ENCODE results near the gene HPCAL1. TPM values are rescaled to one million over a fixed set of nuclear protein-coding genes. Genes with fewer than 3 reads are reported as not detected.

Gene HPCAL1
- total and polyA plus RNA-seq, 2 of the 8 experiments (the other 6 are each of a cell fraction or from before 2014, with no cell fraction given): 5.8 to 8.6 TPM

DNA sequence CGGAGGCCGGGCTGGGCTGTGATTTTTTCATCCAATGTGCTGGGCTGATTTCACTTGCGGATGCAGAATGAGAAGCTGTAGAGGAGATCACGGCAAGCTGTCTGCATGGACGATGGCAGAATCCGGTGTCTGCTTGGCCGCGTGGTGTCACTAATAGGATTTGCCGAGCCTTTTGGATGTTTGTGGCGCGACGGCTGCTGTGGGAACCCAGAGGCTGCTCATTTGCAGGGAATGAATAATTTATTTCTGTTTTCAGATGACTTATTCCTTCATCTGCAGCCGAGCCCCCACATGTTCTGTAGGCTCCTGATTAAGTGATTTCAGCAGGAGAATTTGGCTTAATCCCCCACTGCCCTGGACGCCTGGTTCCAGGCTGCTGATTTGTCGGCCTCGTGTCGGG is 82.8 kb downstream of the HPCAL1 start (continued):
- TF ChIP-seq, protein P1, sequence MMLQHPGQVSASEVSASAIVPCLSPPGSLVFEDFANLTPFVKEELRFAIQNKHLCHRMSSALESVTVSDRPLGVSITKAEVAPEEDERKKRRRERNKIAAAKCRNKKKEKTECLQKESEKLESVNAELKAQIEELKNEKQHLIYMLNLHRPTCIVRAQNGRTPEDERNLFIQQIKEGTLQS (IDR thresholded peaks at IDR 0.05; ENCODE audit: insufficient read depth, low read depth, low read length): no peak
- TF ChIP-seq ZNF274 (IDR thresholded peaks at IDR 0.05; ENCODE audit: borderline replicate concordance, extremely low read depth, low read length) (no peak), JUND (IDR thresholded peaks at IDR 0.05; ENCODE audit: low read length) (no peak), NRF1 (IDR thresholded peaks at IDR 0.05; ENCODE audit: low read depth, low read length) (no peak), SIRT6 (IDR thresholded peaks at IDR 0.05; ENCODE audit: low read length) (no peak), SP1 (IDR thresholded peaks at IDR 0.05; ENCODE audit: low read depth, low read length) (no peak), FOSL1 (IDR thresholded peaks at IDR 0.05; ENCODE audit: insufficient read depth, low read depth, low read length) (no peak), HDAC2 (IDR thresholded peaks at IDR 0.05; ENCODE audit: borderline replicate concordance in 1 of 2, low read depth in 2 of 2, low read length in 2 of 2) (no peak), BACH1 (IDR thresholded peaks at IDR 0.05; ENCODE audit: low read length) (no peak)
